DND-41 (cell line): ENCODE results near the gene KDM1B.
"Not testable (repeated sequence)": the region's sequence is repeated elsewhere in the genome, so short reads cannot be mapped to it uniquely, and the experiment has no call there.

Experiments used
- EZH2 ChIP-seq: IDR thresholded peaks from 3 replicates; pipeline ENCODE4 v1.6.1; 2012; ENCODE audit warnings: borderline replicate concordance, low read depth, mild to moderate bottlenecking, moderate library complexity, low read length, inconsistent platforms; ENCODE audit not compliant: severe bottlenecking
- TF ChIP-seq, protein P1 (sequence below): IDR thresholded peaks from 2 replicates; pipeline ENCODE4 v1.5.1; 2012; ENCODE audit warnings: borderline replicate concordance, low read length, moderate library complexity, mild to moderate bottlenecking; ENCODE audit not compliant: poor library complexity, severe bottlenecking; ENCODE audit errors: extremely low read depth

DNA sequence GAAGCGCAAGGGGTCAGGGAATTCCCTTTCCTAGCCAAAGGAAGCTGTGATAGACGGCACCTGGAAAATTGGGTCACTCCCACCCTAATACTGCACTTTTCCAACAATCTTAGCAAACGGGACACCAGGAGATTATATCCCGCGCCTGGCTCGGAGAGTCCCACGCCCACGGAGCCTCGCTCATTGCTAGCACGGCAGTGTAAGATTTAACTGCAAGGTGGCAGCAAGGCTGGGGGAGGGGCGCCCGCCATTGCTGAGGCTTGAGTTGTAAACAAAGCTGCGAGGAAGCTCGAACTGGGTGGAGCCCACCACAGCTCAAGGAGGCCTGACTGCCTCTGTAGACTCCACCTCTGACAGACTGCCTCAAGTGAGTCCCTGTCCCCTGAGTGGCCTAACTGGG is 73.4 kb downstream of the KDM1B start:
- TF ChIP-seq, protein P1, sequence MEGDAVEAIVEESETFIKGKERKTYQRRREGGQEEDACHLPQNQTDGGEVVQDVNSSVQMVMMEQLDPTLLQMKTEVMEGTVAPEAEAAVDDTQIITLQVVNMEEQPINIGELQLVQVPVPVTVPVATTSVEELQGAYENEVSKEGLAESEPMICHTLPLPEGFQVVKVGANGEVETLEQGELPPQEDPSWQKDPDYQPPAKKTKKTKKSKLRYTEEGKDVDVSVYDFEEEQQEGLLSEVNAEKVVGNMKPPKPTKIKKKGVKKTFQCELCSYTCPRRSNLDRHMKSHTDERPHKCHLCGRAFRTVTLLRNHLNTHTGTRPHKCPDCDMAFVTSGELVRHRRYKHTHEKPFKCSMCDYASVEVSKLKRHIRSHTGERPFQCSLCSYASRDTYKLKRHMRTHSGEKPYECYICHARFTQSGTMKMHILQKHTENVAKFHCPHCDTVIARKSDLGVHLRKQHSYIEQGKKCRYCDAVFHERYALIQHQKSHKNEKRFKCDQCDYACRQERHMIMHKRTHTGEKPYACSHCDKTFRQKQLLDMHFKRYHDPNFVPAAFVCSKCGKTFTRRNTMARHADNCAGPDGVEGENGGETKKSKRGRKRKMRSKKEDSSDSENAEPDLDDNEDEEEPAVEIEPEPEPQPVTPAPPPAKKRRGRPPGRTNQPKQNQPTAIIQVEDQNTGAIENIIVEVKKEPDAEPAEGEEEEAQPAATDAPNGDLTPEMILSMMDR = not testable (repeated sequence)
- not testable (repeated sequence) for TF ChIP-seq EZH2
